K562 (cell line): ENCODE measurements around the gene PADI4. TPM values are rescaled to one million over a fixed set of nuclear protein-coding genes. Genes with fewer than 3 reads are reported as not detected.
"Not testable (repeated sequence)": the region's sequence is repeated elsewhere in the genome, so short reads cannot be mapped to it uniquely, and the experiment has no call there.

Experiments used
- ATAC-seq: fragments of 200-7000 bp; cut with Tn5 transposase; 3 replicates; pipeline ENCODE4 v1.9.1; 2020; ENCODE audit warnings: moderate library complexity
- BruUV-seq: library from RNA; stranded (reverse); fragments of 400-500 nt; replicated peaks from 2 replicates; lab custom pipeline; 2021; lab: Mats Ljungman, UMichigan
- CTCF ChIA-PET: fragments of 300-600 bp; formaldehyde crosslinking; extraction: SDS; loops from one replicate; lab custom pipeline; 2021; ENCODE audit warnings: low intra/inter-chr PET ratio; lab: Yijun Ruan, JAX
- POLR2A ChIA-PET: fragments of 300-600, 350-650 bp; sonication (Branson Sonifier 250); formaldehyde crosslinking; extraction: SDS; loops from one replicate; lab custom pipeline; 2021; ENCODE audit warnings: antibody characterized with exemption, inconsistent platforms; lab: Yijun Ruan, JAX
- DNase-seq, 4 experiments: peaks; one replicate each; pipeline versions ENCODE4 v3.0.0 to v3.0.0-alpha.2; 2011 to 2018; ENCODE audit warnings: low spot score in 3 of 4, mixed read lengths in 3 of 4; ENCODE audit errors: extremely low read depth in 1 of 4
- FAIRE-seq: peaks from 2 replicates; lab custom pipeline; 2011; peaks lifted over from hg19 to GRCh38; lab: Jason Lieb, UNC
- H2AFZ ChIP-seq: 2 replicates; pipeline ENCODE4 v1.6.0; 2011; ENCODE audit warnings: low read depth, low read length, control low read depth, inconsistent platforms
- H3K27ac ChIP-seq: fragments of 200-600 bp; 3 replicates; pipeline ENCODE4 v1.8.0; 2011; ENCODE audit warnings: low read depth, mild to moderate bottlenecking, control low read depth, inconsistent platforms, low read length, moderate library complexity, mixed read lengths; ENCODE audit errors: extremely low read depth
- H3K27me3 ChIP-seq, 2 experiments: fragments of 300-600 bp in 1 of 2; 2 replicates in 1 of 2; 3 replicates in 1 of 2; pipeline versions ENCODE4 v1.6.0 to v1.8.0; 2011; ENCODE audit warnings: inconsistent platforms in 2 of 2, low read length in 2 of 2, mild to moderate bottlenecking in 1 of 2, mixed read lengths in 1 of 2, moderate library complexity in 1 of 2; ENCODE audit not compliant: control insufficient read depth in 2 of 2, insufficient read depth in 2 of 2
- H3K36me3 ChIP-seq: fragments of 300-600 bp; 3 replicates; pipeline ENCODE4 v1.8.0; 2011; ENCODE audit warnings: mild to moderate bottlenecking, low read length, inconsistent platforms; ENCODE audit not compliant: control insufficient read depth, insufficient read depth
- H3K4me1 ChIP-seq, 2 experiments: fragments of 200-600 bp in 1 of 2; replicated peaks in 1 of 2; 2 replicates in 1 of 2; 3 replicates in 1 of 2; pipeline versions ENCODE4 v1.5.1 to v1.8.0; 2011; ENCODE audit warnings: inconsistent platforms in 2 of 2, low read length in 2 of 2, mild to moderate bottlenecking in 1 of 2, mixed read lengths in 1 of 2, moderate library complexity in 1 of 2; ENCODE audit not compliant: control insufficient read depth in 2 of 2, insufficient read depth in 2 of 2
- H3K4me2 ChIP-seq: 2 replicates; pipeline ENCODE4 v1.6.1; 2011; ENCODE audit warnings: low read length, control low read depth, inconsistent platforms, mixed read lengths; ENCODE audit not compliant: insufficient read depth
- H3K4me3 ChIP-seq: fragments of 200-600 bp; sonication (generic), shearing (Covaris generic); 2 replicates; pipeline ENCODE4 v1.5.1; 2016; ENCODE audit warnings: control low read depth, inconsistent platforms
- H3K79me2 ChIP-seq: fragments of 200-600 bp; 3 replicates; pipeline ENCODE4 v1.8.0; 2011; ENCODE audit warnings: low read length, inconsistent platforms; ENCODE audit not compliant: control insufficient read depth, insufficient read depth
- H3K9ac ChIP-seq, 2 experiments: 2 replicates each; pipeline versions ENCODE4 v1.6.0 to v1.6.1; 2011; ENCODE audit warnings: low read depth in 2 of 2, low read length in 2 of 2, control low read depth in 1 of 2, inconsistent platforms in 1 of 2, mild to moderate bottlenecking in 1 of 2, mixed read lengths in 1 of 2; ENCODE audit not compliant: insufficient read depth in 1 of 2
- H3K9me1 ChIP-seq: one replicate; pipeline ENCODE4 v1.6.0; 2011; ENCODE audit warnings: inconsistent platforms, mild to moderate bottlenecking, low read length, moderate library complexity; ENCODE audit not compliant: control insufficient read depth, insufficient read depth
- H3K9me3 ChIP-seq: replicated peaks from 2 replicates; pipeline ENCODE4 v1.5.1; 2011; ENCODE audit warnings: low read depth, low read length, inconsistent platforms; ENCODE audit not compliant: control insufficient read depth, insufficient read depth
- H4K20me1 ChIP-seq: replicated peaks from 2 replicates; pipeline ENCODE4 v1.6.1; 2011; ENCODE audit warnings: low read length, inconsistent platforms, mixed read lengths; ENCODE audit not compliant: control insufficient read depth, insufficient read depth
- POLR2A ChIP-seq: fragments of 450-650 bp; conservative IDR thresholded peaks from 2 replicates; pipeline ENCODE4 v1.6.1; 2016
- POLR2AphosphoS5 ChIP-seq: IDR thresholded peaks from 2 replicates; pipeline ENCODE4 v1.6.1; 2011; ENCODE audit warnings: mild to moderate bottlenecking, low read depth, low read length, moderate library complexity; ENCODE audit not compliant: control insufficient read depth, insufficient read depth
- POLR2G ChIP-seq: fragments of 200-400 bp; formaldehyde crosslinking; IDR thresholded peaks from 2 replicates; pipeline ENCODE4 v1.6.1; 2017; ENCODE audit warnings: low read depth, mild to moderate bottlenecking, antibody characterized with exemption, low read length, moderate library complexity
- RBM22 ChIP-seq: fragments of 200-400 bp; formaldehyde crosslinking; IDR thresholded peaks from 2 replicates; pipeline ENCODE4 v1.6.1; 2018; ENCODE audit warnings: low read length, low read depth; ENCODE audit not compliant: poor library complexity, severe bottlenecking
- SUPT5H ChIP-seq: fragments of 450-650 bp; IDR thresholded peaks from 2 replicates; pipeline ENCODE4 v1.6.1; 2016
- WGBS: fragments of 100-300 bp; shearing (Covaris generic); methylation state at CpG from one replicate; pipeline ENCODE4 v1.1.6; 2016; ENCODE audit warnings: low coverage, mixed read lengths; ENCODE audit not compliant: insufficient coverage; ENCODE audit errors: missing lambda C conversion rate; 5-methylcytosine and 5-hydroxymethylcytosine counted together
- in situ Hi-C: fragments of 300-500 bp; cut with MboI; formaldehyde crosslinking; loops from 4 replicates; pipeline ENCODE4 v1.15.0; 2018; ENCODE audit warnings: inconsistent platforms, mixed read lengths
- intact Hi-C: fragments of 100-400 bp; cut with micrococcal nuclease; formaldehyde crosslinking; loops from 2 replicates; pipeline ENCODE4 v1.14.2; 2022
- polyA plus RNA-seq, 8 experiments: library from polyadenylated mRNA; depleted of rRNA in 4 of 8; stranded (reverse) in 5 of 8; unstranded in 3 of 8; fragments of >200 nt; fragmentation: Nextera tagmentation in 2 of 8; fragmentation: Illumina TruSeq in 1 of 8; extraction: Ambion mirVana in 2 of 8; extraction: Trizol in 1 of 8; gene quantifications; 2 replicates each; pipeline versions ENCODE4 v1.2.1 to v1.2.3, GENCODE V29; 2011 to 2014; ENCODE audit warnings: inconsistent platforms in 1 of 8, missing spikeins in 1 of 8
- total RNA-seq, 7 experiments: library from RNA; depleted of rRNA in 6 of 7; stranded (reverse); fragments of >200 nt in 6 of 7; fragmentation: Illumina TruSeq in 2 of 7; extraction: Trizol in 2 of 7; gene quantifications; 2 replicates each; pipeline versions ENCODE4 v1.2.1 to v1.2.3, GENCODE V29; 2011 to 2021; ENCODE audit warnings: low replicate concordance in 1 of 7

Gene PADI4
- total and polyA plus RNA-seq, 9 of the 15 experiments (the other 6 are each of a cell fraction or from before 2014, with no cell fraction given) = 0.22 to 0.33 TPM; not detected in 7

DNA sequence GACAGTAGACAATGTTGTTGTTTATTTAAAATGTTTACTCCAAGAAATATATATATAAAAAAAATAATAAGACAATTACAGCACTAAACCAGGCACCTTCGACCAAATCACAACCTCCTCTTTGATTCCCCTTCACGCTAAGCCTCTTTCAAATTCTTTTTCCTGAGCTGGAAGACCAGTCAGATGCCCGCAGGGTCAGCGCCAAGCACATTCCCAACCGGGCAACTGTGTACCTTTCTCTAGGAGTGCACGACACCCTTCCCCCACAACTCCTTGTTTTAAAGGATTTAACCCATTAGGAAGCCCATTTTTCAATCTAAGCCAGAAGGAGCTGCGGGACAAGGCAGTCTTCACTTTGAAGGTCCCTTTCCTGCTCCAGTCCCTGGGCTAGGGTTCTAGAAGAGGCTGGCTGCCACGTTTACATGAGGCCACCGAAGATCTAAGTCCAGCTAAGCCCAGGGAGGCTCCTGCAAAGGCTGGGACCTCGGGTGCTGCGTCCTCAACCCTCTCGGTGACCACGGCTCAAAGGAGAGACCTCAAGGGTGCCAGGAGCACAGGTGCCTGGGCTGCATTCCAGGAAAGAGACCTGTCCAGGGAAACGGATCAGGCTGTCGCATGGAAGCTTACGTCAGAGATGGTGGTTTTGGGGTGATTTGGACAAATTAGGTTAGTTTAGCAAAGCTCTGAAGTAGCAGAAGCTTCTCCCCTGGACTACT is 98.9 kb downstream of the PADI4 start:
- not testable (repeated sequence) for H3K9me3 ChIP-seq, H3K4me3 ChIP-seq, H3K9ac ChIP-seq, H4K20me1 ChIP-seq, H2AFZ ChIP-seq, H3K27ac ChIP-seq, H3K9me1 ChIP-seq, DNase-seq, H3K79me2 ChIP-seq, FAIRE-seq, H3K4me2 ChIP-seq, ATAC-seq, H3K27me3 ChIP-seq
- WGBS = 78% methylated on average over 15 of the region's 16 CpGs
- intact Hi-C loops (loop anchor here (10.0 kb wide), 1 partner anchor 282 kb away; no protein-coding TSS in a partner anchor), in situ Hi-C loops (loop anchor here (10.0 kb wide), 1 partner anchor 282 kb away; no protein-coding TSS in a partner anchor)
- TSS peak; percentile 50 for BruUV-seq
- Histone ChIP-seq H3K36me3 (peaks cover 59% of the 10 kb centered on the region), H3K4me1 (peaks cover 11 to 32% of the 10 kb centered on the region in 2 experiments; a peak in 4 of 5 replicates)
- POLR2A ChIA-PET = interaction anchor here (0.6 to 2.6 kb wide), 8 partner anchors 10 to 199 kb away, joined by 3 to 14 read pairs (median 4); partner anchors contain the start of gene RCC2
- CTCF ChIA-PET = interaction anchor here (0.6 to 0.7 kb wide), 3 partner anchors 88 to 347 kb away, joined by 3 to 4 read pairs (median 3); no protein-coding TSS in a partner anchor

DNA sequence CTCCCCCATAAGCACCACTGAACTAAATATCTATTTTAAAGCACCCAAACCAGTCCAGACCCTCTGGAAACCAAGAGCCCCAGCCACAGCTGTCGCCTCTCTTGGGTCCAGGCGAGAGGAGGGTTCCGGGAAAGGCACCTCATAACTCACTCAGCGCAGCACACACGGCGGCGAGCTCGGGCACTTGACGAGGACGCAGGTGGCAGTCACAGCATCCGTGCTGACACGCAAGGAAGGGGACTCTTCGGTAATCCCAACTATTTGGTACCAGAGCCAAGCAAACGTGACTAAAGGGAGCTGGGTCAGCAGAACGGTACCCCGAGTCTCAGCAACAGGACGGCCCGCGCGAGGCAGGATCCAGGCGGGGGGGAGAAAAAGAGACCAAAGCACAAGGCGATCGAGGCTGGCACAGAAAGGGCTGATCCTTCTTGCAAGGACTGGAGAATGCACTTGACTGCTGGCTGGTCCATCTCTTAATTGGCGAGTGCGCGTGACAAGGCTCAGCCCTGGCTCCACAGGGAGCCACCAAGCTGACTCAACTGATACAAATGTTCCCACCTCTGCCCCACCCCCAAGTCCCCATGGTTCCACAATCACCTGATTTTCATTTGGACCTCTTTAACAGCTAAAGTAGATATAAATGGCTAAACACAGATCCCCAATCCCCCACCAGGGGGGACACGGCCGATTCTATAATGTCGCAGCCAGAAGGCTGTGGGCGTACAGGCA is 100.0 kb downstream of the PADI4 start:
- 95% methylated on average over 22 of the region's 30 CpGs for WGBS
- not testable (repeated sequence) for H4K20me1 ChIP-seq, BruUV-seq, H3K27ac ChIP-seq, FAIRE-seq, H3K9ac ChIP-seq, H3K9me3 ChIP-seq, H3K79me2 ChIP-seq, H3K4me3 ChIP-seq, H2AFZ ChIP-seq, DNase-seq, H3K9me1 ChIP-seq, ATAC-seq
- POLR2A ChIA-PET = interaction anchor here (0.6 to 2.6 kb wide), 6 partner anchors 11 to 447 kb away, joined by 3 to 12 read pairs (median 3); partner anchors contain the start of gene RCC2
- intact Hi-C loops = loop anchor here (10.0 kb wide), 1 partner anchor 283 kb away; no protein-coding TSS in a partner anchor
- in situ Hi-C loops = loop anchor here (10.0 kb wide), 1 partner anchor 283 kb away; no protein-coding TSS in a partner anchor
- Histone ChIP-seq H3K4me1 (peaks cover 11 to 30% of the 10 kb centered on the region in 2 experiments; a peak in 4 of 5 replicates), H3K36me3 (peaks cover 70% of the 10 kb centered on the region)
- TF ChIP-seq POLR2AphosphoS5 = peak; percentile 21; the same call in 1 of the 2 replicates
- peak; percentile 66 for TF ChIP-seq RBM22
- TF ChIP-seq POLR2A = peak; percentile 46; the same call in 1 of the 2 replicates
- peak; percentile 66 for TF ChIP-seq POLR2G
- peak; percentile 31; the same call in 1 of the 2 replicates for TF ChIP-seq SUPT5H
- TF ChIP-seq, all 486 proteins: peak for 5; not testable (repeated sequence) for 481
- H3K4me2 ChIP-seq, CTCF ChIA-PET, H3K27me3 ChIP-seq: not testable (repeated sequence)
